ENCODE results near the gene FAXDC2. TPM values are rescaled to one million over a fixed set of nuclear protein-coding genes. Genes with fewer than 3 reads are reported as not detected.

The FAXDC2 gene
- total and polyA plus RNA-seq, 2 of the 8 experiments (the other 6 are each of a cell fraction or from before 2014, with no cell fraction given) = 3.7 to 5.9 TPM

GRCh38 chr5:154899151-154899816, 48.9 kb upstream of the FAXDC2 start:
- Histone ChIP-seq H2BK15ac (ENCODE audit: low read length) (no peak overlapping the region), H3K23ac (ENCODE audit: insufficient read length) (no peak overlapping the region), H3K9me3 (ENCODE audit: insufficient read depth in 2 of 2, low read depth in 1 of 2, low read length in 1 of 2) (no peaks in the 10 kb centered on the region), H3K36me3 (ENCODE audit: control insufficient read depth in 2 of 4, insufficient read depth in 4 of 4, low read length in 3 of 4) (peaks cover 30 to 87% (median 63%) of the 10 kb centered on the region in 4 experiments), H4K20me1 (replicated peaks in 1 of 2; ENCODE audit: control insufficient read depth in 1 of 2, insufficient read depth in 2 of 2, low read length in 2 of 2) (no peaks in the 10 kb centered on the region), H3K79me2 (ENCODE audit: control insufficient read depth in 1 of 2, insufficient read depth in 2 of 2, low read length in 2 of 2) (no peaks in the 10 kb centered on the region), H3K18ac (ENCODE audit: extremely low read depth, low read length) (no peak overlapping the region), H2BK5ac (ENCODE audit: low read depth, low read length) (no peak overlapping the region), H4K8ac (ENCODE audit: extremely low read depth, insufficient read depth, low read length) (no peak overlapping the region), H2BK12ac (ENCODE audit: low read depth, low read length) (no peak overlapping the region), H3K4me3 (ENCODE audit: extremely low read depth in 1 of 4, insufficient read depth in 2 of 4, low read depth in 3 of 4, low read length in 4 of 4) (no peak overlapping the region), H2AFZ (ENCODE audit: low read length) (no peak overlapping the region), H3K4me1 (replicated peaks in 1 of 4; ENCODE audit: control insufficient read depth in 3 of 4, insufficient read depth in 4 of 4, low read length in 3 of 4) (no peaks in the 10 kb centered on the region), H3K27me3 (replicated peaks in 1 of 4; ENCODE audit: control insufficient read depth in 3 of 4, extremely low read depth in 1 of 4, insufficient read depth in 3 of 4, low read length in 3 of 4) (no peaks in the 10 kb centered on the region), H2BK120ac (replicated peaks; ENCODE audit: low read depth, low read length) (no peak overlapping the region), H4K5ac (ENCODE audit: insufficient read length, low read depth, low read length) (no peak overlapping the region), H2BK20ac (ENCODE audit: low read length) (no peak overlapping the region), H2AK5ac (ENCODE audit: low read depth, low read length) (no peak overlapping the region), H3K9ac (replicated peaks in 1 of 4; ENCODE audit: extremely low read depth in 1 of 4, low read depth in 3 of 4, low read length in 3 of 4) (no peak overlapping the region), H3K56ac (replicated peaks; ENCODE audit: insufficient read length, low read depth, low read length) (no peak overlapping the region), H3K4ac (replicated peaks; ENCODE audit: insufficient read length, low read depth, low read length) (no peak overlapping the region), H3K79me1 (ENCODE audit: low read depth, low read length) (no peaks in the 10 kb centered on the region), H3K4me2 (ENCODE audit: insufficient read depth in 1 of 2, low read depth in 2 of 2, low read length in 2 of 2) (no peak overlapping the region), H3K27ac (ENCODE audit: low read depth, low read length) (no peak overlapping the region), H3K23me2 (ENCODE audit: low read depth, low read length) (no peaks in the 10 kb centered on the region; the same call in 1 of the 2 replicates), H3K14ac (ENCODE audit: insufficient read length) (no peak overlapping the region), H4K91ac (replicated peaks; ENCODE audit: insufficient read length, low read length) (no peak overlapping the region)
- TF ChIP-seq SIRT6 (IDR thresholded peaks at IDR 0.05; ENCODE audit: low read length) (no peak), SP1 (IDR thresholded peaks at IDR 0.05; ENCODE audit: low read depth, low read length) (no peak), MAFK (IDR thresholded peaks at IDR 0.05; ENCODE audit: low read depth, low read length) (no peak), GABPA (IDR thresholded peaks at IDR 0.05; ENCODE audit: borderline replicate concordance, insufficient read depth, low read length) (no peak), YY1 (IDR thresholded peaks at IDR 0.05; ENCODE audit: low read depth, low read length) (no peak), CREB1 (IDR thresholded peaks at IDR 0.05) (no peak), TEAD4 (IDR thresholded peaks at IDR 0.05; ENCODE audit: low read depth, low read length) (no peak), PHF8 (conservative IDR thresholded peaks at IDR 0.05; ENCODE audit: low read depth, low read length) (no peak), CTBP2 (IDR thresholded peaks at IDR 0.05; ENCODE audit: borderline replicate concordance, insufficient read depth, insufficient read length, low read length) (no peak), SIX5 (IDR thresholded peaks at IDR 0.05; ENCODE audit: low read depth, low read length) (no peak)
- no peak for DNase-seq (ENCODE audit: low read depth in 1 of 2, low spot score in 2 of 2)
- FAIRE-seq = no peak
- 87% methylated on average over 9 of the region's 9 CpGs; no CpG with 5 or more reads in 1 of the 2 experiments for WGBS, 2 experiments (ENCODE audit: extremely low coverage in 1 of 2, insufficient coverage in 1 of 2, insufficient read length in 1 of 2, insufficient replicate concordance in 2 of 2, low coverage in 1 of 2, low lambda C conversion rate in 2 of 2, missing lambda C conversion rate in 1 of 2)
- ChIA-PET CTCF (ENCODE audit: partially characterized antibody) (interaction anchor here (1.1 kb wide), 1 partner anchor 19 kb away, joined by 4 read pairs; no protein-coding TSS in a partner anchor), POLR2A (ENCODE audit: partially characterized antibody) (no interaction called here)
